Stimulated activated CD4-positive, alpha-beta T cell treated with anti-CD3 and anti-CD28 coated beads, Interleukin-15, amount 100 ng/mL, for 48 hours (primary cell): ENCODE results near the gene ENPP7.

Experiments
- DNase-seq, 2 donors: peaks; one replicate each; pipeline ENCODE4 v3.0.0-alpha.2; 2020; ENCODE audit warnings: low read depth in 2 of 2

Gene ENPP7

GRCh38 chr17:79702550-79703236 is 28.1 kb upstream of the ENPP7 start:
- DNase-seq: no peak

- no peak for DNase-seq
Measured at GRCh38 chr17:79704691-79705090, 26.1 kb upstream of the ENPP7 start.

GRCh38 chr17:79705674-79706073 is 25.1 kb upstream of the ENPP7 start:
- DNase-seq: no peak

GRCh38 chr17:79706931-79707850 is 23.6 kb upstream of the ENPP7 start:
- DNase-seq: no peak

GRCh38 chr17:79707931-79708891 is 22.5 kb upstream of the ENPP7 start:
- DNase-seq: peak; percentile 26 to 44

GRCh38 chr17:79711715-79712305 is 18.9 kb upstream of the ENPP7 start:
- DNase-seq: no peak

- DNase-seq: no peak
Measured at GRCh38 chr17:79713391-79713790, 17.4 kb upstream of the ENPP7 start.

- no peak for DNase-seq
Measured at GRCh38 chr17:79714176-79715097, 16.3 kb upstream of the ENPP7 start.

GRCh38 chr17:79715098-79715942 is 15.4 kb upstream of the ENPP7 start:
- DNase-seq: no peak

- no peak for DNase-seq
Measured at GRCh38 chr17:79715943-79716797, 14.6 kb upstream of the ENPP7 start.

- DNase-seq: no peak
Measured at GRCh38 chr17:79720705-79721292, 9.9 kb upstream of the ENPP7 start.

- no peak for DNase-seq
Measured at GRCh38 chr17:79721993-79722671, 8.6 kb upstream of the ENPP7 start.

GRCh38 chr17:79722787-79723186 is 8.0 kb upstream of the ENPP7 start:
- no peak for DNase-seq

GRCh38 chr17:79728169-79728907 is 2.4 kb upstream of the ENPP7 start:
- DNase-seq: peak; percentile 76 to 78

- no peak for DNase-seq
Measured at GRCh38 chr17:79728908-79729471, 1.8 kb upstream of the ENPP7 start.

- no peak for DNase-seq
Measured at GRCh38 chr17:79729761-79730160, 982 bp upstream of the ENPP7 start.

GRCh38 chr17:79730437-79730768 is 340 bp upstream of the ENPP7 start:
- no peak for DNase-seq
